CD14-positive monocyte (primary cell): ENCODE data around the gene MEOX1. TPM values are rescaled to one million over a fixed set of nuclear protein-coding genes. Genes with fewer than 3 reads are reported as not detected.

Experiments
- DNase-seq, 3 donors: peaks; one replicate each; pipeline ENCODE4 v3.0.0-alpha.2; 2011 to 2022
- H2AFZ ChIP-seq: 2 replicates; pipeline ENCODE4 v1.6.0; 2012; ENCODE audit warnings: mild to moderate bottlenecking, low read depth, low read length, inconsistent platforms; ENCODE audit not compliant: insufficient read depth, poor library complexity, severe bottlenecking
- H3K27ac ChIP-seq, 2 donors: 1 replicate in 1 of 2; 2 replicates in 1 of 2; pipeline ENCODE4 v1.5.1; 2012 to 2013; ENCODE audit warnings: low read length in 2 of 2, control low read depth in 1 of 2, inconsistent platforms in 1 of 2, low read depth in 1 of 2, mild to moderate bottlenecking in 1 of 2
- H3K27me3 ChIP-seq, 2 donors: one replicate each; pipeline versions ENCODE4 v1.6.0 to v1.6.1; 2011 to 2013; ENCODE audit warnings: low read length in 2 of 2; ENCODE audit not compliant: control insufficient read depth in 2 of 2, insufficient read depth in 2 of 2
- H3K36me3 ChIP-seq, 2 donors: replicated peaks in 1 of 2; 1 replicate in 1 of 2; 2 replicates in 1 of 2; pipeline versions ENCODE4 v1.5.1 to v1.6.1; 2012 to 2013; ENCODE audit warnings: low read length in 2 of 2, control low read depth in 1 of 2, inconsistent platforms in 1 of 2, mild to moderate bottlenecking in 1 of 2; ENCODE audit not compliant: insufficient read depth in 2 of 2, control insufficient read depth in 1 of 2
- H3K4me1 ChIP-seq, 2 donors: 1 replicate in 1 of 2; 2 replicates in 1 of 2; pipeline versions ENCODE4 v1.5.1 to v1.6.1; 2012 to 2013; ENCODE audit warnings: low read length in 2 of 2, control low read depth in 1 of 2, inconsistent platforms in 1 of 2, mild to moderate bottlenecking in 1 of 2, moderate library complexity in 1 of 2; ENCODE audit not compliant: insufficient read depth in 2 of 2, control insufficient read depth in 1 of 2
- H3K4me2 ChIP-seq: replicated peaks from 2 replicates; pipeline ENCODE3; 2012; ENCODE audit warnings: low read length, moderate library complexity, mild to moderate bottlenecking; ENCODE audit not compliant: poor library complexity, severe bottlenecking; ENCODE audit errors: extremely low read depth
- H3K4me3 ChIP-seq, 3 experiments: fragments of 200-600 bp in 1 of 3; sonication (generic) in 1 of 3; replicated peaks in 1 of 3; 1 replicate in 2 of 3; 2 replicates in 1 of 3; pipeline ENCODE4 v1.5.1; 2011 to 2013; ENCODE audit warnings: low read length in 3 of 3, mild to moderate bottlenecking in 3 of 3, control low read depth in 2 of 3, low read depth in 2 of 3, inconsistent platforms in 1 of 3, moderate library complexity in 1 of 3
- H3K79me2 ChIP-seq: 2 replicates; pipeline ENCODE4 v1.6.0; 2012; ENCODE audit warnings: mild to moderate bottlenecking, control low read depth, inconsistent platforms, low read length, moderate library complexity; ENCODE audit not compliant: insufficient read depth
- H3K9ac ChIP-seq: 2 replicates; pipeline ENCODE4 v1.6.0; 2017; ENCODE audit warnings: low read length, mild to moderate bottlenecking; ENCODE audit not compliant: insufficient read depth, poor library complexity, severe bottlenecking
- H3K9me3 ChIP-seq, 2 donors: replicated peaks in 1 of 2; 1 replicate in 1 of 2; 2 replicates in 1 of 2; pipeline versions ENCODE4 v1.5.1 to v1.6.1; 2012 to 2013; ENCODE audit warnings: low read length in 2 of 2, control low read depth in 1 of 2; ENCODE audit not compliant: control insufficient read depth in 1 of 2, insufficient read depth in 1 of 2
- H4K20me1 ChIP-seq: 2 replicates; pipeline ENCODE4 v1.6.0; 2012; ENCODE audit warnings: mild to moderate bottlenecking, low read length, control low read depth, moderate library complexity; ENCODE audit not compliant: insufficient read depth
- H3K27ac Mint-ChIP-seq, 7 donors: one replicate each; pipeline ENCODE4 v1.8.0; 2020; ENCODE audit warnings: mild to moderate bottlenecking in 7 of 7, mixed read lengths in 7 of 7, moderate library complexity in 6 of 7, inconsistent platforms in 2 of 7
- H3K27me3 Mint-ChIP-seq, 3 donors: one replicate each; pipeline ENCODE4 v1.8.0; 2021 to 2022; ENCODE audit warnings: low read depth in 3 of 3, mild to moderate bottlenecking in 3 of 3, mixed read lengths in 3 of 3, moderate library complexity in 3 of 3, inconsistent platforms in 1 of 3
- H3K36me3 Mint-ChIP-seq, 2 donors: one replicate each; pipeline ENCODE4 v1.8.0; 2020; ENCODE audit warnings: mixed read lengths in 2 of 2, inconsistent platforms in 1 of 2, mild to moderate bottlenecking in 1 of 2
- H3K4me1 Mint-ChIP-seq: one replicate; pipeline ENCODE4 v1.8.0; 2020; ENCODE audit warnings: mild to moderate bottlenecking, mixed read lengths
- H3K4me3 Mint-ChIP-seq, 2 donors: one replicate each; pipeline ENCODE4 v1.8.0; 2020; ENCODE audit warnings: mild to moderate bottlenecking in 2 of 2, mixed read lengths in 2 of 2, moderate library complexity in 1 of 2
- H3K9me3 Mint-ChIP-seq, 7 donors: one replicate each; pipeline ENCODE4 v1.8.0; 2020 to 2022; ENCODE audit warnings: mixed read lengths in 7 of 7, mild to moderate bottlenecking in 6 of 7, moderate library complexity in 6 of 7, inconsistent platforms in 2 of 7
- CTCF ChIP-seq: fragments of 200-600 bp; IDR thresholded peaks from one replicate; pipeline ENCODE4 v1.8.0; 2022; ENCODE audit warnings: antibody characterized with exemption, mild to moderate bottlenecking
- WGBS: methylation state at CpG from one replicate; pipeline ENCODE4 v1.1.5; 2013; ENCODE audit warnings: missing lambda C conversion rate; ENCODE audit not compliant: insufficient coverage; 5-methylcytosine and 5-hydroxymethylcytosine counted together
- intact Hi-C, 2 donors: fragments of 100-400 bp; cut with micrococcal nuclease; formaldehyde crosslinking; loops; one replicate each; pipeline versions ENCODE4 v1.15.0 to v1.15.1; 2023
- polyA plus RNA-seq, 3 donors: library from polyadenylated mRNA; depleted of rRNA in 1 of 3; unstranded in 2 of 3; stranded (reverse) in 1 of 3; fragments of 300-500 nt in 2 of 3; fragments of >200 nt in 1 of 3; fragmentation: Illumina TruSeq in 2 of 3; gene quantifications; 1 replicate in 2 of 3; 2 replicates in 1 of 3; pipeline ENCODE4 v1.2.3, GENCODE V29; 2012 to 2021

MEOX1 gene
- polyA plus RNA-seq, 3 donors = 0.06 TPM; not detected in 2

- Histone ChIP-seq H3K27me3 (no peaks in the 10 kb centered on the region), H3K4me2 (no peak overlapping the region), H4K20me1 (no peaks in the 10 kb centered on the region), H3K79me2 (no peaks in the 10 kb centered on the region), H3K9ac (no peak overlapping the region), H2AFZ (no peak overlapping the region), H3K9me3 (no peaks in the 10 kb centered on the region), H3K36me3 (no peaks in the 10 kb centered on the region), H3K4me3 (no peak overlapping the region), H3K27ac (no peak overlapping the region), H3K4me1 (no peaks in the 10 kb centered on the region)
- DNase-seq = no peak
- H3K4me1 Mint-ChIP-seq = peaks cover 8% of the 10 kb centered on the region
- H3K27ac Mint-ChIP-seq = no peak overlapping the region
- TF ChIP-seq CTCF = no peak
- no CpG with 5 or more reads among the region's 2 CpGs for WGBS
- H3K36me3 Mint-ChIP-seq = no peaks in the 10 kb centered on the region
- peaks cover 3 to 21% (median 12%) of the 10 kb centered on the region in 3 donors for H3K27me3 Mint-ChIP-seq
- no peak overlapping the region for H3K4me3 Mint-ChIP-seq
- intact Hi-C loops = no loop called here
- peaks cover 0 to 2% (median 0%) of the 10 kb centered on the region in 7 donors for H3K9me3 Mint-ChIP-seq
Measured at GRCh38 chr17:43620581-43620980, 41.1 kb downstream of the MEOX1 start.

DNA sequence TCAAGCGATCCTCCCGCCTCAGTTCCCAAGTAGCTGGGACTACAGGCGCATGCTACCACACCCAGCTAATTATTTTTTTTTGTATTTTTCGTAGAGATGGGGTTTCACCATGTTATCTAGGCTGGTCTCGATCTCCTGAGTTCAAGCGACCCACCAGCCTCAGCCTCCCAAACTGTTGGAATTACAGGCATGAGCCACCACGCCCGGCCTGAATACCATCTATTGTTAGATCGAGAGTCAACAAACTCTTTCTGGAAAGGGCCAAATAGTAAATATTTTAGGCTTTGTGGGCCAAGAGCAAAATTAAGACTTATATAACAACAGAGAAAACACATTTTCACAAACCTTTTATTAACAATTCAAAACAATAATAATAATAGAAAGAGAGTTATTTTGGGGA is 41.6 kb downstream of the MEOX1 start:
- H3K4me3 Mint-ChIP-seq = no peak overlapping the region
- no peak for TF ChIP-seq CTCF
- Histone ChIP-seq H3K36me3 (no peaks in the 10 kb centered on the region), H3K4me1 (no peaks in the 10 kb centered on the region), H3K9me3 (no peaks in the 10 kb centered on the region), H4K20me1 (no peaks in the 10 kb centered on the region), H3K4me2 (no peak overlapping the region), H3K79me2 (no peaks in the 10 kb centered on the region), H3K27ac (no peak overlapping the region), H3K4me3 (no peak overlapping the region), H3K27me3 (no peaks in the 10 kb centered on the region), H2AFZ (no peak overlapping the region), H3K9ac (no peak overlapping the region)
- intact Hi-C loops = no loop called here
- no peak overlapping the region for H3K27ac Mint-ChIP-seq
- H3K4me1 Mint-ChIP-seq = peaks cover 9% of the 10 kb centered on the region
- 97% methylated on average over 5 of the region's 9 CpGs for WGBS
- H3K9me3 Mint-ChIP-seq = peaks cover 0 to 2% (median 0%) of the 10 kb centered on the region in 7 donors
- H3K27me3 Mint-ChIP-seq = peaks cover 3 to 21% (median 12%) of the 10 kb centered on the region in 3 donors
- no peak for DNase-seq
- H3K36me3 Mint-ChIP-seq = no peaks in the 10 kb centered on the region
